Keratinocyte (primary cell): ENCODE measurements around the gene TXNRD1. TPM values are rescaled to one million over a fixed set of nuclear protein-coding genes. Genes with fewer than 3 reads are reported as not detected.

Source experiments
- DNase-seq: peaks from one replicate; pipeline ENCODE4 v3.0.0-alpha.2; 2011; ENCODE audit warnings: low read depth, missing footprints, low spot score
- FAIRE-seq: peaks from 2 replicates; lab custom pipeline; 2011; peaks lifted over from hg19 to GRCh38; lab: Jason Lieb, UNC
- H2AFZ ChIP-seq: 2 replicates; pipeline ENCODE4 v1.6.0; 2012; ENCODE audit warnings: low read length, control low read depth, inconsistent platforms; ENCODE audit not compliant: control insufficient read depth
- H3K27ac ChIP-seq: 2 replicates; pipeline ENCODE4 v1.5.1; 2011; ENCODE audit warnings: low read length; ENCODE audit not compliant: control insufficient read depth, insufficient read depth
- H3K27me3 ChIP-seq: 3 replicates; pipeline ENCODE4 v1.6.0; 2011; ENCODE audit warnings: low read length; ENCODE audit not compliant: control insufficient read depth, insufficient read depth; ENCODE audit errors: extremely low read depth
- H3K36me3 ChIP-seq, 2 experiments: 2 replicates in 1 of 2; 3 replicates in 1 of 2; pipeline ENCODE4 v1.5.1; 2011; ENCODE audit warnings: low read length in 2 of 2, mild to moderate bottlenecking in 1 of 2; ENCODE audit not compliant: control insufficient read depth in 2 of 2, insufficient read depth in 2 of 2; ENCODE audit errors: extremely low read depth in 1 of 2
- H3K4me1 ChIP-seq: 3 replicates; pipeline ENCODE4 v1.5.1; 2011; ENCODE audit warnings: low read length; ENCODE audit not compliant: control insufficient read depth, insufficient read depth; ENCODE audit errors: extremely low read depth
- H3K4me2 ChIP-seq: 3 replicates; pipeline ENCODE4 v1.6.0; 2011; ENCODE audit warnings: low read depth, low read length; ENCODE audit not compliant: control insufficient read depth, insufficient read depth; ENCODE audit errors: extremely low read depth
- H3K4me3 ChIP-seq, 3 experiments: fragments of 200-600 bp in 1 of 3; sonication (generic) in 1 of 3; 2 replicates in 2 of 3; 3 replicates in 1 of 3; pipeline ENCODE4 v1.5.1; 2011 to 2016; ENCODE audit warnings: low read length in 3 of 3, mild to moderate bottlenecking in 3 of 3, control low read depth in 2 of 3, inconsistent platforms in 1 of 3, low read depth in 1 of 3, mixed read lengths in 1 of 3, mixed run types in 1 of 3, moderate library complexity in 1 of 3; ENCODE audit not compliant: control insufficient read depth in 2 of 3, insufficient read depth in 2 of 3; ENCODE audit errors: extremely low read depth in 1 of 3
- H3K79me2 ChIP-seq: 2 replicates; pipeline ENCODE4 v1.6.0; 2012; ENCODE audit warnings: low read length; ENCODE audit not compliant: control insufficient read depth, insufficient read depth
- H3K9ac ChIP-seq: 3 replicates; pipeline ENCODE4 v1.6.0; 2011; ENCODE audit warnings: low read length; ENCODE audit not compliant: control insufficient read depth, insufficient read depth; ENCODE audit errors: extremely low read depth
- H3K9me1 ChIP-seq: 3 replicates; pipeline ENCODE4 v1.6.0; 2011; ENCODE audit warnings: low read length; ENCODE audit not compliant: control insufficient read depth, insufficient read depth; ENCODE audit errors: extremely low read depth
- H3K9me3 ChIP-seq: 2 replicates; pipeline ENCODE4 v1.5.1; 2012; ENCODE audit warnings: low read depth, low read length; ENCODE audit not compliant: control insufficient read depth
- H4K20me1 ChIP-seq: 3 replicates; pipeline ENCODE4 v1.6.0; 2011; ENCODE audit warnings: low read length; ENCODE audit not compliant: control insufficient read depth, insufficient read depth; ENCODE audit errors: extremely low read depth
- EZH2 ChIP-seq: IDR thresholded peaks from one replicate; pipeline ENCODE4 v1.6.1; 2012; ENCODE audit warnings: inconsistent platforms, mild to moderate bottlenecking, low read length, moderate library complexity
- dilution Hi-C: fragments of 300-500 bp; cut with MboI; formaldehyde crosslinking; loops from one replicate; pipeline ENCODE4 v1.7.0; 2020; ENCODE audit warnings: low sequenced_read_pairs; ENCODE audit not compliant: extremely low pct_ligation_motif_present
- polyA plus RNA-seq, 5 experiments: library from polyadenylated mRNA; depleted of rRNA in 3 of 5; stranded (reverse) in 3 of 5; stranded (forward) in 1 of 5; unstranded in 1 of 5; fragments of >200 nt; gene quantifications; 1 replicate in 1 of 5; 2 replicates in 3 of 5; 3 replicates in 1 of 5; pipeline versions ENCODE4 v1.2.1 to v1.2.3, GENCODE V29; 2011 to 2012; ENCODE audit warnings: missing spikeins in 2 of 5, low read depth in 1 of 5, low replicate concordance in 1 of 5
- TF ChIP-seq, protein P1 (sequence below), 3 experiments: IDR thresholded peaks in 1 of 3; conservative IDR thresholded peaks in 1 of 3; optimal IDR thresholded peaks in 1 of 3; 2 replicates in 2 of 3; 3 replicates in 1 of 3; pipeline versions ENCODE3 to v1.5.1; 2011; ENCODE audit warnings: low read length in 3 of 3, mild to moderate bottlenecking in 3 of 3, moderate library complexity in 2 of 3, control low read depth in 1 of 3, inconsistent platforms in 1 of 3; ENCODE audit not compliant: insufficient read depth in 2 of 3; ENCODE audit errors: extremely low read depth in 1 of 3

Gene TXNRD1
- polyA plus RNA-seq, 1 donor (not counting 4 experiments of a cell fraction or from before 2014, with no cell fraction given): 88.9 TPM

DNA sequence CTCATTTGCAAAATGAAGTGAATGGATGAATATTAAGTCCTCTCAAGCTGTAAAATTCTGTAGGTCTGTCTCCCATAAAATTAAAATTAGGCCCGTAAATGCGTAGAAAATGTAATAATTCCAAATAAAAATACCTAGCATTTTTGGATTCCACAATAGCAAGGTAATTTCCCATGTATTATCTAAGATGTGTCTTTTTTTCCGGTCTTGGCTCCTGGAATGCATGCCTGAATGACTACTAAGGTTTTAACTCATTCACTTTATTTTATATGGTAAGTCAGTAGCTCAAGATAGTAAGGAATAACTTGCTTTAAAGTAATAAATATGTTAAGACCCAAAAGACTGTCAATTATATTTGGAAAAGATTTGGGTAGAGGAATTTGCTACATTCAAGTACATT lies 11.1 kb downstream of the TXNRD1 start:
- H3K9ac ChIP-seq: no peak overlapping the region

DNA sequence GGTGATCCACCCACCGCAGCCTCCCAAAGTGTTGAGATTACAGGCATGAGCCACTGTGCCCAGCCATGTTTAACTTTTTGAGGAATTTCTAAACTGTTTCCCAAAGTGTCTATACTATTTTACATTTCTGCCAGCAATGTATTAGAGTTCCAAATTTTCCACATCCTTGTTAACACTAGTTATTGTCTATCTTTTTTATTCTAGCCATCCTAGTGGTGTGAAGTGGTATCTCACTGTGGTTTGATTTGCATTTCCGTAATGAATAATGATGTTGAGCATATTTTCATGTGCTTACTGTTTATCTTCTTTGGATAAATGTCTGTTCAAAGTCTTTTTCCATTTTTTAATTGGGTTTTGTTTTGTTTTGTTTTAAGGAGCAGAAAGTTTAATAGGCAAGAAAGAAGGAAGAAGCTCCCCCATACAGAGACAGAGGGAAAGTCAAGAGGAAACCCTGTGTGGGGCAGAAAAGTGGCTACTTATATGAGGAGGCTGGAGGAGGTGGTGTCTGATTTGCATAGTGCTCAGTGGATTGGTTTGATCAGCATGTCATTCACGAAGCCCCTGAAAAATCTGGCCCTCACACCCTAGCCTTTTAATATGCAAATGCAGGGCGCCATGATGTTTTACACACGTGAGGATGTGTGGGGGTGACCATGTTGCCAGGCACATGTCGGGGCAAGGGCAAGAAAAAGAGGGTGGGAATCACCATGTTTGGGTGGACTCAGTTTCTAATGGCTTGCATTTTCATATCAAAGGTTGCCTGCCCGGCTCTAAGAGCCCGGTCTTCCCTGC lies 14.9 kb downstream of the TXNRD1 start:
- no peaks in the 10 kb centered on the region for H3K27me3 ChIP-seq
- FAIRE-seq: no peak
- H3K36me3 ChIP-seq: no peaks in the 10 kb centered on the region
- no peak overlapping the region for H3K9ac ChIP-seq
- TF ChIP-seq, protein P1, sequence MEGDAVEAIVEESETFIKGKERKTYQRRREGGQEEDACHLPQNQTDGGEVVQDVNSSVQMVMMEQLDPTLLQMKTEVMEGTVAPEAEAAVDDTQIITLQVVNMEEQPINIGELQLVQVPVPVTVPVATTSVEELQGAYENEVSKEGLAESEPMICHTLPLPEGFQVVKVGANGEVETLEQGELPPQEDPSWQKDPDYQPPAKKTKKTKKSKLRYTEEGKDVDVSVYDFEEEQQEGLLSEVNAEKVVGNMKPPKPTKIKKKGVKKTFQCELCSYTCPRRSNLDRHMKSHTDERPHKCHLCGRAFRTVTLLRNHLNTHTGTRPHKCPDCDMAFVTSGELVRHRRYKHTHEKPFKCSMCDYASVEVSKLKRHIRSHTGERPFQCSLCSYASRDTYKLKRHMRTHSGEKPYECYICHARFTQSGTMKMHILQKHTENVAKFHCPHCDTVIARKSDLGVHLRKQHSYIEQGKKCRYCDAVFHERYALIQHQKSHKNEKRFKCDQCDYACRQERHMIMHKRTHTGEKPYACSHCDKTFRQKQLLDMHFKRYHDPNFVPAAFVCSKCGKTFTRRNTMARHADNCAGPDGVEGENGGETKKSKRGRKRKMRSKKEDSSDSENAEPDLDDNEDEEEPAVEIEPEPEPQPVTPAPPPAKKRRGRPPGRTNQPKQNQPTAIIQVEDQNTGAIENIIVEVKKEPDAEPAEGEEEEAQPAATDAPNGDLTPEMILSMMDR (optimal IDR thresholded peaks at IDR 0.05 in 1 of 3, IDR thresholded peaks at IDR 0.05 in 1 of 3, conservative IDR thresholded peaks at IDR 0.05 in 1 of 3; ENCODE audit: extremely low read depth in 1 of 3, insufficient read depth in 2 of 3, low read length in 3 of 3): no peak
- TF ChIP-seq EZH2: no peak
- H4K20me1 ChIP-seq: no peaks in the 10 kb centered on the region
- no peaks in the 10 kb centered on the region for H3K9me1 ChIP-seq
- H3K4me1 ChIP-seq: peaks cover 8% of the 10 kb centered on the region
- H3K9me3 ChIP-seq: peaks cover 14% of the 10 kb centered on the region
- no peak overlapping the region for H3K27ac ChIP-seq
- H3K4me3 ChIP-seq: no peak overlapping the region
- no peak for DNase-seq
- dilution Hi-C loops: no loop called here
- no peak overlapping the region for H3K4me2 ChIP-seq
- H2AFZ ChIP-seq: no peak overlapping the region
- H3K79me2 ChIP-seq: no peaks in the 10 kb centered on the region

More for the DNA sequence above, 11.1 kb downstream of the TXNRD1 start:
- no peak for DNase-seq
- H3K4me1 ChIP-seq: peaks cover 8% of the 10 kb centered on the region
- H3K9me1 ChIP-seq: no peaks in the 10 kb centered on the region
- dilution Hi-C loops: no loop called here
- no peak for FAIRE-seq
- peak overlapping the region; percentile 64 for H2AFZ ChIP-seq
- no peaks in the 10 kb centered on the region for H4K20me1 ChIP-seq
- no peaks in the 10 kb centered on the region for H3K79me2 ChIP-seq
- peak overlapping the region; percentile 49 for H3K4me2 ChIP-seq
- H3K4me3 ChIP-seq: no peak overlapping the region
- TF ChIP-seq EZH2: no peak
- TF ChIP-seq, protein P1 (optimal IDR thresholded peaks at IDR 0.05 in 1 of 3, IDR thresholded peaks at IDR 0.05 in 1 of 3, conservative IDR thresholded peaks at IDR 0.05 in 1 of 3; ENCODE audit: extremely low read depth in 1 of 3, insufficient read depth in 2 of 3, low read length in 3 of 3): no peak
- no peaks in the 10 kb centered on the region for H3K27me3 ChIP-seq
- no peaks in the 10 kb centered on the region for H3K9me3 ChIP-seq
- H3K36me3 ChIP-seq: no peaks in the 10 kb centered on the region
- no peak overlapping the region for H3K27ac ChIP-seq
